Activated naive CD4-positive, alpha-beta T cell treated with anti-CD3 and anti-CD28 coated beads, Interleukin-2, amount 50 U/mL, for 72 hours (primary cell): ENCODE measurements around the gene FGR. TPM values are rescaled to one million over a fixed set of nuclear protein-coding genes. Genes with fewer than 3 reads are reported as not detected.
"Not testable (repeated sequence)": the region's sequence is repeated elsewhere in the genome, so short reads cannot be mapped to it uniquely, and the experiment has no call there.

Experiments
- ATAC-seq, 2 donors: fragments of 150-1000 bp; cut with Tn5 transposase; 2 replicates each; pipeline ENCODE4 v1.10.0; 2021; ENCODE audit warnings: mild to moderate bottlenecking in 2 of 2, moderate library complexity in 2 of 2
- DNase-seq, 2 donors: peaks; one replicate each; pipeline ENCODE4 v3.0.0; 2021 to 2022; ENCODE audit warnings: low spot score in 2 of 2
- H3K27ac Mint-ChIP-seq, 2 donors: one replicate each; pipeline ENCODE4 v1.8.0; 2022; ENCODE audit warnings: mild to moderate bottlenecking in 2 of 2, mixed read lengths in 2 of 2
- H3K36me3 Mint-ChIP-seq, 2 donors: one replicate each; pipeline ENCODE4 v1.8.0; 2022; ENCODE audit warnings: mixed read lengths in 2 of 2
- H3K9me3 Mint-ChIP-seq, 2 donors: one replicate each; pipeline ENCODE4 v1.8.0; 2022; ENCODE audit warnings: mixed read lengths in 2 of 2
- total RNA-seq, 2 donors: library from RNA; stranded (reverse); gene quantifications; one replicate each; pipeline ENCODE4 v1.2.3, GENCODE V29; 2022

The FGR gene
- under 1 TPM; 0.29 to 0.68 TPM for total RNA-seq

DNA sequence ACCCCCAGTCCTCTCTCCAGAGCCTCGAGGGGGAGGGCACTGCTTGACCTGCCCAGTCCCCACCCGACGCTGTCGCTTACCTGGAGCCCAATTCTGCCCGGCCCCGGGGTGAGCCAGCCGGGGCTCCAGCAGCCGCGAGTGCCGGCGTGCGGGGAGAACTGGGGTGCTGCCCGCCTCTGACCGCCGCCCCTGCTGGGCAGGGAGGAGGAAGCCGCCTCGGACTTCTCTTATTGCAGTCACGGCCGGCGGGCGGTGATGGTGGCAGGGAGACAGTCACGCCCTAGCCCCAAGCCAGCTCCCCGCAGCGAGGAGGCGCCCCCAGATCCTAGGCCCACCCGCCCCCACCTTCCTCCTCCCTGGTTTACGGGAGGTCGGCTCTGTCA lies at the start of gene FGR:
Gene FGR, minus strand, starts transcription at position 201 of the 383 bp plus-strand sequence. CDS start 11,269 bp downstream, outside the sequence.
- no peaks in the 10 kb centered on the region for H3K9me3 Mint-ChIP-seq
- ATAC-seq (no peak), DNase-seq (no peak)
- H3K27ac Mint-ChIP-seq, result peak within 1 kb of the TSS in 1 of 2 donors; percentile 4
- H3K36me3 Mint-ChIP-seq, result no peaks in the 10 kb centered on the region

DNA sequence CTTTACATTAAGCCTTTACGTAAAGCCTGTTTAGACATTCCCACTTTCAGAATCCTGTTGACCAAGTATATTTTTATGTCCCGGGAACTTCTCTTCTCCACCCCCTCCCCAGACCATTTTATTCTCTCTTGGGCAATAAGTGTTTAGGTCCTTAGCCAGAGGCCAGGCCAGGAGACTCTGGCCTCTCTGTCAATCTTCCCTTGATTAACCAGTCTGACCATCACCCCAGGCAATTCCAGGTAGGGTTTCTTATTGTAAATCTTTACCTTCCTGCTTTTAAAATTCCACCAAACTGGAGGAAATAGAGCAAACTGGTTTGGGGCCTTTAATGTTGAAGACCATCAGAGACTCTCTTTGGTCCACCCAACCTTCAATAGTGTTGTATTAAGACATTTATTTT lies 49.2 kb upstream of the FGR start:
- DNase-seq, result no peak
- ATAC-seq, result no peak
- Mint-ChIP-seq H3K36me3 (peaks cover 16 to 32% of the 10 kb centered on the region in 2 donors), H3K9me3 (peaks cover 10 to 13% of the 10 kb centered on the region in 2 donors), H3K27ac (no peak overlapping the region)

DNA sequence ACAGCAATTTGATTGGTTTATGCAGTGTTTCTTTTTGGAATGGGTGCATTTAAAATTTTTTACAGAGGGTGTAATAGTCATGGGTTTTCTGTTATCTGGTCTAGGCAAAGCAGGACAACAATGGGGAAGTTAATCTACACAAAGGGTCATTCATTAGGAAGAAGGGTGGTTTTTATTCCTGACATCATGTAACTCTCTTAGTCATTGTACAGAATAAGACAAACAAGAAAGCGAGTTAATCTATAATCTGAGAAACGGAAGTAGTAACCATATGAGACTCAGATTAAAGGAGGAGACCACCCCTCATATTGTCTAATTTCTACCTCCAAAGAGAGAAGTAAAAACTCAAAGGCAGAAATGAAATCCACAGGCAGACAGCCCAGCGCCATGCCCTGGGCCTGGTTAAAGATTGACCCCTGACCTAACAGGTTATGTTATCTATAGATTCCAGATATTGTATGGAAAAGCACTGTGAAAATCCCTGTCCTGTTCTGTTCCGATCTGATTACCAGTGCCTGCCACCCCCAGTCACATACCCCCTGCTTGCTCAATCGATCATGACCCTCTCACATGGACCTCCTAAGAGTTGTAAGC lies 47.5 kb upstream of the FGR start:
- Mint-ChIP-seq H3K36me3 (peaks cover 16 to 32% of the 10 kb centered on the region in 2 donors), H3K27ac (no peak overlapping the region), H3K9me3 (peaks cover 10 to 17% of the 10 kb centered on the region in 2 donors)
- ATAC-seq (no peak), DNase-seq (no peak)

DNA sequence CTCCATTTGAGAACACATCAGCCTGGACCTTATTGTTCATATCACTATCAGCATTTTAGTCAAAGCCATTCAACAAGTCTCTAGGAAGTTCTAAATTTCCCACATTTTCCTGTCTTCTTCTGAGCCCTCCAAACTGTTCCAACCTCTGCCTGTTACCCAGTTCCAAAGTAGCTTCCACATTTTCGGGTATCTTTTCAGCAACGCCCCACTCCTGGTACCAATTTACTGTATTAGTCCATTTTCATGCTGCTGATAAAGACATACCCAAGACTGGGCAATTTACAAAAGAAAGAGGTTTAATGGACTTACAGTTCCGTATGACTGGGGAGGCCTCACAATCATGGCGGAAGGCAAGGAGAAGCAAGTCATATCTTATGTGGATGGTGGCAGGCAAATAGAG lies 46.6 kb upstream of the FGR start:
- H3K27ac Mint-ChIP-seq, DNase-seq, ATAC-seq: not testable (repeated sequence)
- H3K36me3 Mint-ChIP-seq, result peaks cover 16 to 32% of the 10 kb centered on the region in 2 donors
- H3K9me3 Mint-ChIP-seq, result peaks cover 10 to 17% of the 10 kb centered on the region in 2 donors

DNA sequence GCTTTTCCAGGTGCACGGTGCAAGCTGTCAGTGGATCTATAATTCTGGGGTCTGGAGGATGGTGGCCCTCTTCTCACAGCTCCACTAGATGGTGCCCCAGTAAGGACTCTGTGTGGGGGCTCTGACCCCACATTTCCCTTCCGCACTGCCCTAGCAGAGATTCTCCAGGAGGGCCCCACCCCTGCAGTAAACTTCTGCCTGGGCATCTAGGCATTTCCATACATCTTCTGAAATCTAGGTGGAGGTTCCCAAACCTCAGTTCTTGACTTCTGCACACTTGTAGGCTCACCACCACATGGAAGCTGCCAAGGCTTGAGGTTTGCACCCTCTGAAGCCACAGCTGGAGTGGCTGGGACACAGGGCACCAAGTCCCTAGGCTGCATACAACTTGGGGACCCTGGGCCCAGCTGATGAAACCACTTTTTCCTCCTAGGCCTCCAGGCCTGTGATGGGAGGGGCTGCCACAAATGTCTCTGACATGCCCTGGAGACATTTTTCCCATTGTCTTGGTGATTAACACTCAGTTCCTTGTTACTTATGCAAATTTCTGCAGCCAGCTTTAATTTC lies 45.3 kb upstream of the FGR start:
- not testable (repeated sequence) for DNase-seq, H3K27ac Mint-ChIP-seq, ATAC-seq
- peaks cover 16 to 32% of the 10 kb centered on the region in 2 donors for H3K36me3 Mint-ChIP-seq
- H3K9me3 Mint-ChIP-seq, result peaks cover 10 to 17% of the 10 kb centered on the region in 2 donors

DNA sequence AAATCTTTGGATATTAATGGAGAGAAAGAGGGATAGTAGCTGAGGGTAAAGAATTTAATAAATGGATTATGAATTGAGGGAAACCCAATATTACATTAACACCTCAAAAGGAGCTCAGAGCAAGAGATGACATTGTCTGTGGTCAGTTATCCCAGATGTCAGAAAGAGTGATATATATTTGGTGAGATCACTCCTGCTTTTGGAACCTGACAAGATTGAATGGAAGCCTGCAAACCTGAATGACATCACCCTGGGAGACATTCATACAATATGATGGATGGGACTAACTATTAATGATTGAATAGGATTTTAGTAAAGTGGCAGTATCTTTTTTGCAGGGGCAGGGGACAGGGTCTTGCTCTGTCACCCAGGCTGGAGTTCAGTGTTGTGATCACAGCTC lies 43.8 kb upstream of the FGR start:
- peaks cover 16 to 32% of the 10 kb centered on the region in 2 donors for H3K36me3 Mint-ChIP-seq
- no peak for DNase-seq
- H3K27ac Mint-ChIP-seq, result no peak overlapping the region
- H3K9me3 Mint-ChIP-seq, result peaks cover 10 to 17% of the 10 kb centered on the region in 2 donors
- ATAC-seq, result no peak

DNA sequence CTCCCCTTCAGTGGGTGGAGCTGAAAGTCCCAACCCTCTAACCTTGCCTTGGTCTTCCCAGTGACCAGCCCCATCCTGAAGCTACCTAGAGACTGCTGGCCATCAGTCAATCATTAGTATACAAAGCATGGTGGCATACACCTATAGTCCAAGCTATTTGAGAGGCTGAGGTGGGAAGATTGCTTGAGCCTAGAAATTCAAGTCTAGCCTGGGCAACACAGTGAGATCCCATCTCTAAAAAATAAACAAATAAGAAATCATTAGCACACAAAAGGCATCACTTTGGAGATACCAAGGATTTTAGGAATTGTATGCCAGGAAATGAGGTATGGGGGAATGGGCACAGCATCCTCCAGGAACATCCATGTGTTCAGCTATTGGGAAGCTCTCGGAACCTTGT lies 41.4 kb upstream of the FGR start:
- peaks cover 7 to 17% of the 10 kb centered on the region in 2 donors for H3K36me3 Mint-ChIP-seq
- no peak overlapping the region for H3K27ac Mint-ChIP-seq
- DNase-seq (no peak), ATAC-seq (no peak)
- H3K9me3 Mint-ChIP-seq, result peaks cover 6 to 7% of the 10 kb centered on the region in 2 donors

DNA sequence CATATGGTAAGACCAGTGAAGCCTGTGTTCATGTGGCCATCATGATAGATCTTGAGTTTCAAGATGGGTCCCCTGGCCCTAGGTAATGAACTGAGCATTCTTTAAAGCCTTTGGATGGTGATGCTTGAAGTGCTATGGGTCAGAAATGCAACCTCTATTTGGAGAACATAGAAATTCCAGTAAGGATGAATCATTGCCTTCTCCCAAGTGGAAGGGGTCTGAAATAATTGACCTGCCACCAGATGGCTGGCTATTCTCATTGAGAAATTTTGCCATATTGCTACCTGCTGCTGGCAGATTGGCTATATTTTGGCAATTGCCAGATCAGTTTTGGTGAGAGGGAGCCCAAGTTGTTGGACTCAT lies 37.7 kb upstream of the FGR start:
- no peaks in the 10 kb centered on the region for H3K9me3 Mint-ChIP-seq
- peak overlapping the region in 1 of 2 donors; percentile 36 for H3K27ac Mint-ChIP-seq
- ATAC-seq, result no peak
- no peaks in the 10 kb centered on the region for H3K36me3 Mint-ChIP-seq
- DNase-seq, result no peak

DNA sequence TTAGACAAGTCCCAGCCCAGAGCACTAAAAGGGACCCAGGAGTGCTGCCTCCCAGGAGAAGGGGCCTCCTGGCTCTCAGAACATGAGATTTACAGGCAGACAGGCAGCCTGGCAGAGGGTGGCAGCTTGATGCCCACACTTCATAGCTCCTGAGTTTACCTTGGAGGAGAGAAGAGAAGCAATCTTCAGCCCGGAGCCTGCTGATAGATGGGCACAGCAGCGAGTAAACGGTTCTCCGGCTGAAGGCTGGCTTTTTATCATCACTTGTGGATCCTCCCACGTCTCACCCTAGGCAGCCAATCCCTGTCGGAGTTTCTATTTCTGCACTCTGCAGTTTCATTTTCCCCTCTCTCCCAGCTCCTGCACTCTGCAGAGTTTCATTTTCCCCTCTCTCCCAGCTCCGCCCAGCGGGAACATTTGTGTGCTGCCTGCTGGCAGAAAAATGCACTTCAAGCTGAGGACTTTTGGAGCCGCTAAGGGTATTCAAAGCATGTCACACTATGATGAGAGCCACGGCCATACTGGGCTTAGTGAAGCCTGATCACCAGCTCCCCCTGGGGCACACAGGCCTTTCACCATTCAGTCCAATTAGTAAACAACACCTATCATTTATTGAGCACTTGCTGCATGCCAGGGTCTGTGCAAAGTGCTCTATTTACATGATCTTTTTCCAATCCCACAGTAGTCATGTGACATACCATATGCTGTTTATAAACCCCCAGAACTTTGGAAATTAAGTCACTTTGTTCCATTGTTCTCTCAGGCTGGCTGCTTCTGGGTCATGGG lies 37.2 kb upstream of the FGR start, which contains the start of gene IFI6:
Gene IFI6, minus strand, starts transcription at position 229 of the 786 bp plus-strand sequence. CDS start 2,878 bp downstream, outside the sequence.
- Mint-ChIP-seq H3K27ac (peak within 1 kb of the TSS; percentile 78 to 90), H3K9me3 (no peaks in the 10 kb centered on the region), H3K36me3 (no peaks in the 10 kb centered on the region)
- DNase-seq (peak; percentile 77 to 82), ATAC-seq (peak; percentile 94 to 96)

DNA sequence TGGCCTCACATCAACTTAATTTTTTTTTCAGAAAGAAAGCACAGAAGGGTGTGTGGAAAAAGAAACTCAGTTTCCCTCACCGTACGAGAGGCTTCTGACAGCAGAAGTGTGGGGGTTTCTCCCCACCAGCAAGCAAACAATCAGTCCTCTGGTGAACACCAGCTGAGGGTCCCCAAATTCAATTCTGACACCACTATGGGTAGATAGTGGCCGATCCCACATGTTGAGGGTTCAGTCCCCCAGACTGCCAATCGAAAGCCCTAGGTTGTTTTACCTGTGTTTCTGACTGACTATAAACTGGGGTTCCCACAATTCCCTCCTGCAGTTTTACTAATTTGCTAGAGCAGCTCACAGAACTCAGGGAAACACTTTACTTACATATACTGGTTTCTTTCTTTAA lies 34.9 kb upstream of the FGR start:
- Mint-ChIP-seq H3K9me3 (no peaks in the 10 kb centered on the region), H3K36me3 (peaks cover 0 to 5% of the 10 kb centered on the region in 2 donors), H3K27ac (no peak overlapping the region)
- DNase-seq (no peak), ATAC-seq (no peak)

DNA sequence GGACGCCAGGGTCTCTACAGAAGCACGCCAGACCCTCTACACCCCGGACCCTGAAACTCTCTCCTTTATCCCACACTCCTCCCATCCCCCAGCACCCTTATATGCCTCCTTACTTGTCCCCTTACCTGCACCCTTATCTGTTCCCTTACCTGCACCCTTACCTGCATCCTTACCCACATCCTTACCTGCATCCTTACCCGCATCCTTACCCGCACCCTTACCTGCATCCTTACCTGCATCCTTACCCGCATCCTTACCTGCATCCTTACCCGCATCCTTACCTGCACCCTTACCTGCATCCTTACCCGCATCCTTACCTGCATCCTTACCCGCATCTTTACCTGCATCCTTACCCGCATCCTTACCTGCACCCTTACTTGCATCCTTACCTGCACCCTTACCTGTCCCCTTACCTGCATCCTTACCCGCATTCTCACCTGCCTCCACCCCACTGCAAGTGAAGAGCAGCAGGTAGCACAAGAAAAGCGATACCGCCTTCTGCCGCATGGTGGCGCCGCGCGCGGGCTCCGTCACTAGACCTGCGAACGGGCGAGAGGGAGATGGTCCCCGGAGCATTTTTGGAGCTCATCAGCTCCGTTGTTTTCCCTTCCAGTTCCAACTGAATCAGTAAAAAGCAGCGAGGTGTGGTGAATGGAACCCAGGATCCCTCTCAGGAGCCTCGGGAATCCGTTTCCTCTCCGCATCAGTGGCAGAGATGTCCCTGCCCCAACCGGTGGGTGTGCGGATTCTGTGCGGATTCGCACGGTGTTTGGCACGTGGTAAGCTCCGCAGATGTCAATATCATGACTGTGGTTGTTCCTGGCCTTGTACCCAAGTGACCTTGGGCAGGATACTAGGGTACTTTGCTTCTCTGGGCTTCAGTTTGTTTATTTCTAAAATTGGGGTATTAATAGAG lies 34.1 kb upstream of the FGR start:
- H3K36me3 Mint-ChIP-seq, result peaks cover 0 to 5% of the 10 kb centered on the region in 2 donors
- peak; percentile 77 to 95 for DNase-seq
- no peak overlapping the region for H3K27ac Mint-ChIP-seq
- ATAC-seq, result peak; percentile 37 to 42
- H3K9me3 Mint-ChIP-seq, result no peaks in the 10 kb centered on the region

DNA sequence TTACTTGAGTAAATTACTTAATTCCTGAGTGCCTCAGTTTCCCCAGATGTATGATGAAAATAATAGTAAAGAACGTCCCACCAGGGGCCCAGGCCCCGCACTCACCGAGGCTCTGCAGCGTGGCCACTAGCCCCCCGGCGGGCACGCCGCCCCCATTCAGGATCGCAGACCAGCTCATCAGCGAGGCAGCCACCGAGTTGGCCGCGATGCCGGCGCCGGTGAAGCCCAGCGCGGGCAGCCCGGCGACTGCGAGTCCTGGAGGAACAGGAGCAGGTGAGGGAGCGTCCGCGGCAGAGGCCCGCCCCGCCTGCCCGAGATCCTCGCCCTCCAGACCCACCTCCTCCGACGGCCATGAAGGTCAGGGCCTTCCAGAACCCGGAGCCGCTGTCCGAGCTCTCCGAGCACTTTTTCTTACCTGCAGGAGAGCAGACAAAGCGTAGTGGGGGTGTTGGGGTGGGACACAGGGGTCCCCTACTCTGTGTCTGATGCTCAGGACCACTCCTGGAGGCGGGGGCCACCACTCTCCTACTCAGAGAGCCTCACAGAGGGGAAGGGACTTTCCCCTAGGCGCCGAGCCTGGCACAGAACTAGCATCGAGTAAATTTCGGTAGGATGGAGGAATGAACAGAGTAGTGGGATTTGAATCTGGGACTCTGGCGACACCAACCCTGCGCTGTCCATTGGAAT lies 33.3 kb upstream of the FGR start:
- ATAC-seq (no peak), DNase-seq (no peak)
- H3K27ac Mint-ChIP-seq, result no peak overlapping the region
- H3K36me3 Mint-ChIP-seq, result peaks cover 0 to 5% of the 10 kb centered on the region in 2 donors
- no peaks in the 10 kb centered on the region for H3K9me3 Mint-ChIP-seq

DNA sequence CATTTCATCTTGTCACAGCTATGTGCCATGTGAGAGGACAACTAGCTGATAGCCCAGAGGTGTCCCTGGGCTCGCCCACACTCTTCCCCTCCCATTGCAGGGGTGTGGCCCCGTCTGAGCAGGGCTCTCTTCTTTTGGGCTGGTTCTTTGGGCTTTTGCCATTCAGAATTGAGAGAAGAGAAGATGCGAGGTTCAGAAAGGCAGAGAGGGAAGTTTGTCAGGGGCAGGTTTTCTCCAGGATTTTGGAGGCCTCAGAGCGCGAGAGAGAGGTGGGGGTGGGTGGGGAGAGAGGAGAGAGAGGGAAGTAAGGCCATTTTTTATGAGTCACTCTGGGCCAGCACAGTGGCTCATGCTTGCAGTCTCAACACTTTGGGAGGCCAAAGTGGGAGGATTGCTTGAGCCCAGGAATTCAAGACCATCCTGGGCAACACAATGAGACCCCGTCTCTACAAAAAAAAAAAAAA lies 31.8 kb upstream of the FGR start:
- peaks cover 0 to 5% of the 10 kb centered on the region in 2 donors for H3K36me3 Mint-ChIP-seq
- no peak for DNase-seq
- no peak for ATAC-seq
- H3K9me3 Mint-ChIP-seq, result no peaks in the 10 kb centered on the region
- H3K27ac Mint-ChIP-seq, result no peak overlapping the region

DNA sequence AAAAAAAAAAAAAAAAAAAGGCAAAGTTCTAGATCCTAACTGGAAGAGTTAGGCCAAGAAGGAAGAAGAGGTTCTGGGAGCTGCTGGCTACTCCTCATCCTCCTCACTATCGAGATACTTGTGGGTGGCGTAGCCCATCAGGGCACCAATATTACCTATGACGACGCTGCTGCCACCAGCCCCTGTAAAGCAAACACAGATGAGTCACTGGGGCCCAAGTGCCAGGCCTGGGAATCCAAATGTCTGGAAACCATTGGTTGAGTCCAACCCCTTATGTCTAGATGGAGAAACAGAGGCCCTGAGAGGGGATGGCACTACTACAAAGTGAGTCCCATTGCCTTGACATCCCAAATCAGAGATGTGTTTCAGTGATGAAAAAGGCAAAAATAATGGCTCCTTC lies 31.3 kb upstream of the FGR start:
- DNase-seq (no peak), ATAC-seq (no peak)
- Mint-ChIP-seq H3K27ac (no peak overlapping the region), H3K9me3 (peaks cover 3% of the 10 kb centered on the region in 2 donors), H3K36me3 (peaks cover 0 to 5% of the 10 kb centered on the region in 2 donors)

DNA sequence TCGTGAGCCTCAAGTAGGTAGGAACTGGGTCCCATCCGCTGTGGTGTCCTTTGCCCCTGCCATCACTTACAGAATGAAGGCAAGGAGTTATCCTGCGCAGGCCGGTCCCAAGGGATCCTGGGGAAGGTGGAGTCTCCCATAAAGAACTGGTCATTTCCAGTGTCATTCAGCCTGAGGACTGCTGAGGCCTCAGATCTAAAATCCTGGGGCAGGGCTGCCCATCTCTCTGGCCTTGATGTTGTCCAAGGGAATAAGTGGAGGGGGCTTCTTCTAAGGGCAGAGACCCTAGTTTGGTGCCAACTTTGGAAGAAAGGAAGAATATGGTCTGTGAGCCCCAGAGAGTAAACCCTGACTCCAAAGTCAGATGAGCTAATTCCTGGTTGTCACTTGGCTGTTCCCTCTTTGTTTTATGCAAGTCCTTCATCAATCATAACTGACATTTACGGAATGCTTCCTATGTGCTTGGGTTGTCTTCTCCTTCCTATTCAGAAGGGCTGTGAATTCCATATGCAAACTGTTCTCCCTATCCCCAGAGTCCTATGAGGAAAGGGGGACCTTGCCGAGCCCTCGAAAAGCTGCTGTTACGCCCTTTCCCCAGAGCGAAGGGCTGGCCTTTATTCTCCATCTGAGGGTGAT lies 30.1 kb upstream of the FGR start:
- no peak for ATAC-seq
- Mint-ChIP-seq H3K27ac (no peak overlapping the region), H3K9me3 (peaks cover 5% of the 10 kb centered on the region in 2 donors)

More for the DNA sequence above, 30.1 kb upstream of the FGR start:
- no peak for DNase-seq
- peaks cover 0 to 5% of the 10 kb centered on the region in 2 donors for H3K36me3 Mint-ChIP-seq
